ENCODE measurements around the gene SLIT1. TPM values are rescaled to one million over a fixed set of nuclear protein-coding genes. Genes with fewer than 3 reads are reported as not detected.

Gene SLIT1
- total and polyA plus RNA-seq, 2 of the 8 experiments (the other 6 are each of a cell fraction or from before 2014, with no cell fraction given) = 0.70 to 0.88 TPM

DNA sequence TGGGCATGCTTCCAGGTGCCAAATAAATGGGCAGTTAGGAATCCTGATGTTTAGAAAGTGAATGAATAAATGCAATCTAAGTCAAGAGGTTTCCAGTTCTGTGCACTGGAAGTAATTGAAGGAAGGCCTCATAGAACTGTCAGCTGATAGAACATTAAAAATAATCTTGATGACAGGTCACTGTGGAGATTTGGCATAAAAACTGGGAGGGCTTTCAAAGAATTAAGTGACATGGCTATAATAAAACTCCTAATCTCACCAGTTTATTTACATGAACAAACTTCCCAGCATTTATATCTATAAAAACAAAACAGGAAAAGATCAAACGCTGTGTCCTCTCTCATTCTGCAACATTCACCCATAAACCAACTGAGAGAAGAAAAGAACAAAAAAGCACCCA lies 170.5 kb downstream of the SLIT1 start (continued):
- TF ChIP-seq JUND (IDR thresholded peaks at IDR 0.05; ENCODE audit: low read length) (no peak), SP1 (IDR thresholded peaks at IDR 0.05; ENCODE audit: low read depth, low read length) (no peak), CREB1 (IDR thresholded peaks at IDR 0.05) (no peak), FOSL1 (IDR thresholded peaks at IDR 0.05; ENCODE audit: insufficient read depth, low read depth, low read length) (no peak), HDAC6 (IDR thresholded peaks at IDR 0.05; ENCODE audit: low read depth, low read length) (no peak), ASH2L (IDR thresholded peaks at IDR 0.05; ENCODE audit: low read length) (no peak)
- TF ChIP-seq, protein P1, sequence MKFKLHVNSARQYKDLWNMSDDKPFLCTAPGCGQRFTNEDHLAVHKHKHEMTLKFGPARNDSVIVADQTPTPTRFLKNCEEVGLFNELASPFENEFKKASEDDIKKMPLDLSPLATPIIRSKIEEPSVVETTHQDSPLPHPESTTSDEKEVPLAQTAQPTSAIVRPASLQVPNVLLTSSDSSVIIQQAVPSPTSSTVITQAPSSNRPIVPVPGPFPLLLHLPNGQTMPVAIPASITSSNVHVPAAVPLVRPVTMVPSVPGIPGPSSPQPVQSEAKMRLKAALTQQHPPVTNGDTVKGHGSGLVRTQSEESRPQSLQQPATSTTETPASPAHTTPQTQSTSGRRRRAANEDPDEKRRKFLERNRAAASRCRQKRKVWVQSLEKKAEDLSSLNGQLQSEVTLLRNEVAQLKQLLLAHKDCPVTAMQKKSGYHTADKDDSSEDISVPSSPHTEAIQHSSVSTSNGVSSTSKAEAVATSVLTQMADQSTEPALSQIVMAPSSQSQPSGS (IDR thresholded peaks at IDR 0.05; ENCODE audit: low read length) = no peak
- TF ChIP-seq, protein P2, sequence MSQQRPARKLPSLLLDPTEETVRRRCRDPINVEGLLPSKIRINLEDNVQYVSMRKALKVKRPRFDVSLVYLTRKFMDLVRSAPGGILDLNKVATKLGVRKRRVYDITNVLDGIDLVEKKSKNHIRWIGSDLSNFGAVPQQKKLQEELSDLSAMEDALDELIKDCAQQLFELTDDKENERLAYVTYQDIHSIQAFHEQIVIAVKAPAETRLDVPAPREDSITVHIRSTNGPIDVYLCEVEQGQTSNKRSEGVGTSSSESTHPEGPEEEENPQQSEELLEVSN (IDR thresholded peaks at IDR 0.05) = no peak

All from H1 (cell line).